IPS-18a (cell line): Measurements from ENCODE around the gene MEOX1.
A peak's percentile ranks its signal among the peaks of the same experiment; 100 is the strongest.

Experiments
- H3K27ac ChIP-seq: one replicate; pipeline ENCODE4 v1.5.1; 2013; ENCODE audit warnings: low read length
- H3K27me3 ChIP-seq: one replicate; pipeline ENCODE4 v1.6.1; 2013; ENCODE audit warnings: mild to moderate bottlenecking, low read length; ENCODE audit not compliant: control insufficient read depth, insufficient read depth
- H3K36me3 ChIP-seq: one replicate; pipeline ENCODE4 v1.6.1; 2013; ENCODE audit warnings: low read depth, low read length; ENCODE audit not compliant: control insufficient read depth
- H3K4me1 ChIP-seq: one replicate; pipeline ENCODE4 v1.6.1; 2013; ENCODE audit warnings: low read depth, low read length; ENCODE audit not compliant: control insufficient read depth
- H3K4me3 ChIP-seq: one replicate; pipeline ENCODE4 v1.5.1; 2013; ENCODE audit warnings: low read length
- H3K9ac ChIP-seq: one replicate; pipeline ENCODE4 v1.6.1; 2013; ENCODE audit warnings: mild to moderate bottlenecking, low read length, moderate library complexity
- H3K9me3 ChIP-seq: one replicate; pipeline ENCODE4 v1.6.1; 2013; ENCODE audit warnings: low read depth, low read length; ENCODE audit not compliant: control insufficient read depth

Gene MEOX1

GRCh38 chr17:43664096-43664495, 2.4 kb upstream of the MEOX1 start:
- Histone ChIP-seq H3K27me3 (no peaks in the 10 kb centered on the region), H3K4me3 (no peak overlapping the region), H3K9ac (no peak overlapping the region), H3K9me3 (no peaks in the 10 kb centered on the region), H3K27ac (no peak overlapping the region), H3K4me1 (peaks cover 26% of the 10 kb centered on the region), H3K36me3 (no peaks in the 10 kb centered on the region)

- Histone ChIP-seq H3K27me3 (no peaks in the 10 kb centered on the region), H3K9ac (no peak overlapping the region), H3K36me3 (no peaks in the 10 kb centered on the region), H3K27ac (no peak overlapping the region), H3K4me3 (no peak overlapping the region), H3K4me1 (peaks cover 26% of the 10 kb centered on the region), H3K9me3 (no peaks in the 10 kb centered on the region)
These were observed 1.7 kb upstream of the MEOX1 start for GRCh38 chr17:43663383-43663782.

GRCh38 chr17:43662413-43663141, 855 bp upstream of the MEOX1 start:
- H3K27me3 ChIP-seq: no peaks in the 10 kb centered on the region
- no peak overlapping the region for H3K27ac ChIP-seq
- H3K36me3 ChIP-seq: no peaks in the 10 kb centered on the region
- no peak overlapping the region for H3K4me3 ChIP-seq
- peaks cover 26% of the 10 kb centered on the region for H3K4me1 ChIP-seq
- H3K9ac ChIP-seq: no peak overlapping the region
- no peaks in the 10 kb centered on the region for H3K9me3 ChIP-seq

GRCh38 chr17:43660816-43661493, 767 bp downstream of the MEOX1 start:
- H3K9ac ChIP-seq: no peak overlapping the region
- H3K4me1 ChIP-seq: peaks cover 37% of the 10 kb centered on the region
- H3K36me3 ChIP-seq: no peaks in the 10 kb centered on the region
- no peak overlapping the region for H3K4me3 ChIP-seq
- H3K9me3 ChIP-seq: no peaks in the 10 kb centered on the region
- no peak overlapping the region for H3K27ac ChIP-seq
- no peaks in the 10 kb centered on the region for H3K27me3 ChIP-seq

- Histone ChIP-seq H3K4me1 (peaks cover 40% of the 10 kb centered on the region), H3K9ac (no peak overlapping the region), H3K27me3 (no peaks in the 10 kb centered on the region), H3K27ac (no peak overlapping the region), H3K36me3 (no peaks in the 10 kb centered on the region), H3K4me3 (no peak overlapping the region), H3K9me3 (no peaks in the 10 kb centered on the region)
These were observed 1.7 kb downstream of the MEOX1 start for GRCh38 chr17:43659823-43660617.

- H3K36me3 ChIP-seq: no peaks in the 10 kb centered on the region
- H3K27ac ChIP-seq: no peak overlapping the region
- no peaks in the 10 kb centered on the region for H3K9me3 ChIP-seq
- H3K4me3 ChIP-seq: no peak overlapping the region
- H3K4me1 ChIP-seq: peaks cover 37% of the 10 kb centered on the region
- no peaks in the 10 kb centered on the region for H3K27me3 ChIP-seq
- H3K9ac ChIP-seq: no peak overlapping the region
These were observed 2.8 kb downstream of the MEOX1 start for GRCh38 chr17:43658900-43659299.

- H3K4me3 ChIP-seq: peak overlapping the region; percentile 9
- peaks cover 20% of the 10 kb centered on the region for H3K4me1 ChIP-seq
- H3K36me3 ChIP-seq: no peaks in the 10 kb centered on the region
- H3K9me3 ChIP-seq: no peaks in the 10 kb centered on the region
- no peaks in the 10 kb centered on the region for H3K27me3 ChIP-seq
- H3K27ac ChIP-seq: no peak overlapping the region
- H3K9ac ChIP-seq: no peak overlapping the region
These were observed 5.9 kb downstream of the MEOX1 start for GRCh38 chr17:43655693-43656255.

- H3K36me3 ChIP-seq: no peaks in the 10 kb centered on the region
- H3K4me1 ChIP-seq: peaks cover 14% of the 10 kb centered on the region
- H3K9ac ChIP-seq: no peak overlapping the region
These were observed 9.6 kb downstream of the MEOX1 start for GRCh38 chr17:43652124-43652480.

GRCh38 chr17:43650471-43650870, 11.3 kb downstream of the MEOX1 start:
- Histone ChIP-seq H3K9me3 (no peaks in the 10 kb centered on the region), H3K9ac (no peak overlapping the region), H3K4me3 (no peak overlapping the region), H3K27me3 (no peaks in the 10 kb centered on the region), H3K4me1 (no peaks in the 10 kb centered on the region), H3K36me3 (no peaks in the 10 kb centered on the region), H3K27ac (no peak overlapping the region)

More at GRCh38 chr17:43652124-43652480, 9.6 kb downstream of the MEOX1 start:
- Histone ChIP-seq H3K4me3 (no peak overlapping the region), H3K27me3 (no peaks in the 10 kb centered on the region), H3K9me3 (no peaks in the 10 kb centered on the region), H3K27ac (no peak overlapping the region)

GRCh38 chr17:43648916-43649315, 12.8 kb downstream of the MEOX1 start:
- H3K27ac ChIP-seq: no peak overlapping the region
- no peaks in the 10 kb centered on the region for H3K27me3 ChIP-seq
- H3K9me3 ChIP-seq: no peaks in the 10 kb centered on the region
- no peak overlapping the region for H3K9ac ChIP-seq
- no peaks in the 10 kb centered on the region for H3K4me1 ChIP-seq
- H3K4me3 ChIP-seq: no peak overlapping the region
- no peaks in the 10 kb centered on the region for H3K36me3 ChIP-seq

- H3K36me3 ChIP-seq: no peaks in the 10 kb centered on the region
- no peak overlapping the region for H3K9ac ChIP-seq
These were observed 15.8 kb downstream of the MEOX1 start for GRCh38 chr17:43645765-43646481.

More at GRCh38 chr17:43645765-43646481, 15.8 kb downstream of the MEOX1 start:
- Histone ChIP-seq H3K9me3 (no peaks in the 10 kb centered on the region), H3K27me3 (no peaks in the 10 kb centered on the region), H3K4me3 (no peak overlapping the region), H3K4me1 (no peaks in the 10 kb centered on the region), H3K27ac (no peak overlapping the region)
